GM10248 (cell line): ENCODE measurements around the gene ADCYAP1R1.

Experiments
- CTCF ChIA-PET: fragments of 300-600 bp; sonication (Branson Sonifier 250); formaldehyde crosslinking; extraction: SDS; loops from one replicate; lab custom pipeline; 2021; ENCODE audit warnings: antibody characterized with exemption; lab: Yijun Ruan, JAX
- POLR2A ChIA-PET: fragments of 350-650 bp; sonication (Branson Sonifier 250); formaldehyde crosslinking; extraction: SDS; loops from one replicate; lab custom pipeline; 2020; ENCODE audit warnings: antibody characterized with exemption; lab: Yijun Ruan, JAX
- DNase-seq: peaks from one replicate; pipeline ENCODE4 v3.0.0; 2012; ENCODE audit errors: extremely low spot score
- CTCF ChIP-seq: IDR thresholded peaks from 2 replicates; pipeline ENCODE4 v1.5.1; 2012; ENCODE audit warnings: mild to moderate bottlenecking, low read depth; ENCODE audit errors: extremely low read depth, missing control alignments, control extremely low read depth

Gene ADCYAP1R1

GRCh38 chr7:31014826-31015225 lies 37.3 kb upstream of the ADCYAP1R1 start:
- TF ChIP-seq CTCF, result no peak
- DNase-seq, result no peak
- ChIA-PET CTCF (no interaction called here), POLR2A (no interaction called here)

- POLR2A ChIA-PET, result no interaction called here
- DNase-seq, result no peak
Observed at GRCh38 chr7:31017032-31017675, 35.0 kb upstream of the ADCYAP1R1 start.

GRCh38 chr7:31017721-31018120 lies 34.4 kb upstream of the ADCYAP1R1 start:
- DNase-seq, result no peak
- ChIA-PET POLR2A (no interaction called here), CTCF (interaction anchor here (1.3 kb wide), 1 partner anchor 10 kb away, joined by 3 read pairs; no protein-coding TSS in a partner anchor)
- no peak for TF ChIP-seq CTCF

More at GRCh38 chr7:31017032-31017675, 35.0 kb upstream of the ADCYAP1R1 start:
- CTCF ChIA-PET, result interaction anchor here (1.3 kb wide), 1 partner anchor 10 kb away, joined by 3 read pairs; no protein-coding TSS in a partner anchor
- no peak for TF ChIP-seq CTCF

GRCh38 chr7:31019509-31019908 lies 32.6 kb upstream of the ADCYAP1R1 start:
- no peak for TF ChIP-seq CTCF
- ChIA-PET POLR2A (no interaction called here), CTCF (interaction anchor here (2.7 kb wide), 1 partner anchor 36 kb away, joined by 10 read pairs; no protein-coding TSS in a partner anchor)
- no peak for DNase-seq

- no peak for DNase-seq
- CTCF ChIA-PET, result interaction anchor here (0.8 to 2.7 kb wide), 2 partner anchors 37 to 46 kb away, joined by 3 to 10 read pairs; no protein-coding TSS in a partner anchor
Observed at GRCh38 chr7:31020161-31020560, 31.9 kb upstream of the ADCYAP1R1 start.

GRCh38 chr7:31020652-31021051 lies 31.5 kb upstream of the ADCYAP1R1 start:
- no peak for DNase-seq
- ChIA-PET POLR2A (no interaction called here), CTCF (interaction anchor here (0.8 to 2.7 kb wide), 2 partner anchors 37 to 46 kb away, joined by 3 to 10 read pairs; no protein-coding TSS in a partner anchor)
- TF ChIP-seq CTCF, result no peak

More at GRCh38 chr7:31020161-31020560, 31.9 kb upstream of the ADCYAP1R1 start:
- POLR2A ChIA-PET, result no interaction called here
- no peak for TF ChIP-seq CTCF
